SU-DHL-6 (cell line): Measurements from ENCODE around the gene TTLL8.

ENCODE experiments used
- EZH2phosphoT487 ChIP-seq: fragments of 200-600 bp; sonication (generic), shearing (Covaris generic); conservative IDR thresholded peaks from 2 replicates; pipeline ENCODE4 v1.6.1; 2018; ENCODE audit warnings: mild to moderate bottlenecking, antibody characterized with exemption, low read length, moderate library complexity, mixed read lengths
- TF ChIP-seq, protein P1 (sequence below): fragments of 200-600 bp; sonication (generic); IDR thresholded peaks from one replicate; pipeline ENCODE4 v1.5.1; 2017; ENCODE audit warnings: antibody characterized with exemption, mild to moderate bottlenecking, low read length, moderate library complexity; ENCODE audit not compliant: insufficient read depth, poor library complexity, severe bottlenecking

DNA sequence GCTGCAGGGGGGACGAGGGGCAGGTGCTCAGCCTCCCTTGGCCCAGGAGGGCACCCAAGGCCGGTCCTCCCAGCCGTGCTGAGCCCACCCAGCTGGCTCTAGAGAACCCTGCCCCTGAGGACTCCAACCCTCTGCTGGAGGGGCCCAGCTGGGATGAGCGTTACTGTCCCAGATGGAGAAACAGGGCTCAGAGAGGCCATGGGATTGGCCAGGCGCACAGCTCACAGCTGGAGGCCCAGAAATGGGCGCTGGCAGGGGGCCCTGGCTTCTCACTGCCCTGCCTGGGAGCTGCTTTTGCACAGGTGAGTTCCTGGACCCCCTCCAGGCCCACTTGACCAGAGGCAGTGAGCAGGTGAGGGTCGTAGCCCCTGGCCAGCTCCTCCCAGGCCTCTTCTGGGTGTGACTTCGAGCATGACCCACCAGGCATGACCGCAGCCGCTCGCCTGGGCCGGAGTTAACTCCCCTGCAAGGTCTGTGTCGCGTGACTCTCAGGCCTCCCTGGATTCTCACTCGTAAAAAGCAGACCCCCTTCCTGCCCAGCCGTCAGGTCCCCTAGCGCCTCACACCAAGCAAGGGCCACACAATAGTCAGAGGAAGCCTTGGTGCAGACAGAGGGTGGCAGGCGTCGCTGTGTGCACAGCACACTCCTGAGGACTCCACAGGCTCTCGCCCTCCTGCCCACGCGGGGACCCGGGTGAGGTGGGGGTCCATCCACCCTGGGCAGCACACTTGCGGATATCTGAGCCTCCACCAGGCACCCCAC lies 25.8 kb downstream of the TTLL8 start:
- TF ChIP-seq, protein P1, sequence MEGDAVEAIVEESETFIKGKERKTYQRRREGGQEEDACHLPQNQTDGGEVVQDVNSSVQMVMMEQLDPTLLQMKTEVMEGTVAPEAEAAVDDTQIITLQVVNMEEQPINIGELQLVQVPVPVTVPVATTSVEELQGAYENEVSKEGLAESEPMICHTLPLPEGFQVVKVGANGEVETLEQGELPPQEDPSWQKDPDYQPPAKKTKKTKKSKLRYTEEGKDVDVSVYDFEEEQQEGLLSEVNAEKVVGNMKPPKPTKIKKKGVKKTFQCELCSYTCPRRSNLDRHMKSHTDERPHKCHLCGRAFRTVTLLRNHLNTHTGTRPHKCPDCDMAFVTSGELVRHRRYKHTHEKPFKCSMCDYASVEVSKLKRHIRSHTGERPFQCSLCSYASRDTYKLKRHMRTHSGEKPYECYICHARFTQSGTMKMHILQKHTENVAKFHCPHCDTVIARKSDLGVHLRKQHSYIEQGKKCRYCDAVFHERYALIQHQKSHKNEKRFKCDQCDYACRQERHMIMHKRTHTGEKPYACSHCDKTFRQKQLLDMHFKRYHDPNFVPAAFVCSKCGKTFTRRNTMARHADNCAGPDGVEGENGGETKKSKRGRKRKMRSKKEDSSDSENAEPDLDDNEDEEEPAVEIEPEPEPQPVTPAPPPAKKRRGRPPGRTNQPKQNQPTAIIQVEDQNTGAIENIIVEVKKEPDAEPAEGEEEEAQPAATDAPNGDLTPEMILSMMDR, result no peak
- no peak for TF ChIP-seq EZH2phosphoT487
